Neural progenitor cell (in vitro differentiated cells): ENCODE measurements around the gene THAP12. TPM values are rescaled to one million over a fixed set of nuclear protein-coding genes. Genes with fewer than 3 reads are reported as not detected.

ENCODE experiments used
- DNase-seq: peaks from one replicate; pipeline ENCODE4 v3.0.0-alpha.2; 2016; ENCODE audit warnings: low spot score
- H2AFZ ChIP-seq: fragments of 200-600 bp; sonication (generic); replicated peaks from 2 replicates; pipeline ENCODE4 v1.6.1; 2016; ENCODE audit warnings: antibody characterized with exemption
- H3F3A ChIP-seq: fragments of 200-600 bp; sonication (generic); 2 replicates; pipeline ENCODE4 v1.6.1; 2016; ENCODE audit warnings: antibody characterized with exemption, low read depth
- H3K27ac ChIP-seq: fragments of 200-600 bp; sonication (generic); 2 replicates; pipeline ENCODE4 v1.5.1; 2016; ENCODE audit warnings: mild to moderate bottlenecking
- H3K27me3 ChIP-seq: fragments of 200-600 bp; sonication (generic); 2 replicates; pipeline ENCODE4 v1.6.1; 2016; ENCODE audit warnings: mild to moderate bottlenecking, moderate library complexity
- H3K36me3 ChIP-seq: fragments of 200-600 bp; sonication (generic); 2 replicates; pipeline ENCODE4 v1.5.1; 2016
- H3K4me1 ChIP-seq: fragments of 200-600 bp; sonication (generic); 2 replicates; pipeline ENCODE4 v1.6.1; 2016; ENCODE audit warnings: mixed run types
- H3K4me2 ChIP-seq: fragments of 200-600 bp; sonication (generic); 2 replicates; pipeline ENCODE4 v1.6.1; 2016
- H3K4me3 ChIP-seq: fragments of 200-600 bp; sonication (generic); 2 replicates; pipeline ENCODE4 v1.5.1; 2016
- H3K79me2 ChIP-seq: fragments of 200-600 bp; sonication (generic); 2 replicates; pipeline ENCODE4 v1.6.1; 2016; ENCODE audit warnings: low read depth
- H3K9ac ChIP-seq: fragments of 200-600 bp; sonication (generic); 2 replicates; pipeline ENCODE4 v1.6.1; 2016
- H3K9me3 ChIP-seq: fragments of 200-600 bp; sonication (generic); 2 replicates; pipeline ENCODE4 v1.5.1; 2016; ENCODE audit warnings: low read depth
- H4K20me1 ChIP-seq: fragments of 200-600 bp; sonication (generic); 2 replicates; pipeline ENCODE4 v1.6.1; 2016; ENCODE audit warnings: low read depth
- H3K27ac Mint-ChIP-seq: 3 replicates; pipeline ENCODE4 v1.8.0; 2021; ENCODE audit warnings: mixed read lengths
- H3K27me3 Mint-ChIP-seq: 2 replicates; pipeline ENCODE4 v1.8.0; 2022; ENCODE audit warnings: low read depth, mild to moderate bottlenecking, inconsistent platforms, moderate library complexity, mixed read lengths; ENCODE audit not compliant: insufficient read depth
- H3K36me3 Mint-ChIP-seq: 3 replicates; pipeline ENCODE4 v1.8.0; 2021; ENCODE audit warnings: mixed read lengths
- H3K4me1 Mint-ChIP-seq: 3 replicates; pipeline ENCODE4 v1.8.0; 2021; ENCODE audit warnings: mixed read lengths
- H3K4me3 Mint-ChIP-seq: 3 replicates; pipeline ENCODE4 v1.8.0; 2021; ENCODE audit warnings: mild to moderate bottlenecking, moderate library complexity, mixed read lengths
- H3K9me3 Mint-ChIP-seq: 3 replicates; pipeline ENCODE4 v1.8.0; 2020; ENCODE audit warnings: mixed read lengths
- CTCF ChIP-seq: fragments of 200-600 bp; sonication (generic); IDR thresholded peaks from 2 replicates; pipeline ENCODE4 v1.5.1; 2017; ENCODE audit warnings: antibody characterized with exemption, mild to moderate bottlenecking
- EZH2 ChIP-seq: fragments of 200-600 bp; sonication (generic); IDR thresholded peaks from 2 replicates; pipeline ENCODE4 v1.6.1; 2017; ENCODE audit warnings: antibody characterized with exemption, mild to moderate bottlenecking, moderate library complexity
- EZH2phosphoT487 ChIP-seq: fragments of 200-600 bp; sonication (generic); IDR thresholded peaks from 2 replicates; pipeline ENCODE4 v1.6.1; 2017; ENCODE audit warnings: antibody characterized with exemption
- total RNA-seq: library from RNA; depleted of rRNA; stranded (reverse); fragments of >200 nt; gene quantifications from 2 replicates; pipeline ENCODE4 v1.2.3, GENCODE V29; 2015; ENCODE audit warnings: low replicate concordance

Gene THAP12
- total RNA-seq, 1 donor from 2014 or later, result 112 TPM

DNA sequence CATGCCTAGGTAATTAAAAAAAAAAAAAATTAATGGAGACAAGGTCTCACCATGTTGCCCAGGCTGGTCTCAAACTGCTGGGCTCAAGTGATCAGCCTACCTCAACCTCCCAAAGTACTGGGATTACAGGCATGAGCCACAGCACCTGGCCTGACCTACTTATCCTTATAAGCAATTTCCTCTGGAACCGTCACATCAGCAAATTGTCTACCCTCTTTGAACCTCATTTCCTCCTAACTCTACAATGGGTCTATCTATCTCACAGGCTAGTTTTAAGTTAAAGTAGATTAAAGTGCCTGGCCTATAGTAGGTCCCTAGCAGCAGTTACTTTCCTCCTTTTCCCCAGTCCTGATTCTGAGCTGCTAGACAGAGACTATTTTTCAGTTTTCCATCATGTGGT is 43.5 kb downstream of the THAP12 start:
- Histone ChIP-seq H2AFZ (no peak overlapping the region), H3K36me3 (no peaks in the 10 kb centered on the region), H3K79me2 (no peaks in the 10 kb centered on the region), H3K4me3 (no peak overlapping the region), H3F3A (no peaks in the 10 kb centered on the region), H3K9me3 (no peaks in the 10 kb centered on the region), H3K27me3 (no peaks in the 10 kb centered on the region), H3K4me2 (no peak overlapping the region), H3K4me1 (no peaks in the 10 kb centered on the region), H4K20me1 (no peaks in the 10 kb centered on the region), H3K27ac (no peak overlapping the region), H3K9ac (no peak overlapping the region)
- Mint-ChIP-seq H3K36me3 (peaks cover 6% of the 10 kb centered on the region), H3K9me3 (peaks cover 30% of the 10 kb centered on the region), H3K4me3 (no peak overlapping the region), H3K27ac (no peak overlapping the region), H3K27me3 (no peaks in the 10 kb centered on the region), H3K4me1 (no peaks in the 10 kb centered on the region)
- no peak for DNase-seq
- TF ChIP-seq CTCF (no peak), EZH2 (no peak), EZH2phosphoT487 (no peak)

GRCh38 chr11:76336597-76336996 is 44.3 kb downstream of the THAP12 start:
- Histone ChIP-seq H3K4me2 (no peak overlapping the region), H3K36me3 (no peaks in the 10 kb centered on the region), H4K20me1 (no peaks in the 10 kb centered on the region), H2AFZ (no peak overlapping the region), H3K9ac (no peak overlapping the region), H3F3A (no peaks in the 10 kb centered on the region), H3K79me2 (no peaks in the 10 kb centered on the region), H3K27me3 (no peaks in the 10 kb centered on the region), H3K4me3 (no peak overlapping the region), H3K27ac (no peak overlapping the region), H3K4me1 (no peaks in the 10 kb centered on the region), H3K9me3 (no peaks in the 10 kb centered on the region)
- no peak overlapping the region for H3K27ac Mint-ChIP-seq
- no peaks in the 10 kb centered on the region for H3K4me1 Mint-ChIP-seq
- peaks cover 6% of the 10 kb centered on the region for H3K36me3 Mint-ChIP-seq
- H3K9me3 Mint-ChIP-seq, result peaks cover 30% of the 10 kb centered on the region
- no peak overlapping the region for H3K4me3 Mint-ChIP-seq
- H3K27me3 Mint-ChIP-seq, result no peaks in the 10 kb centered on the region
- DNase-seq, result no peak
- no peak for TF ChIP-seq EZH2
- no peak for TF ChIP-seq CTCF
- no peak for TF ChIP-seq EZH2phosphoT487

- no peaks in the 10 kb centered on the region for H3K9me3 ChIP-seq
- H3K27ac ChIP-seq, result no peak overlapping the region
- H3K27me3 ChIP-seq, result no peaks in the 10 kb centered on the region
- Mint-ChIP-seq H3K4me3 (no peak overlapping the region), H3K4me1 (no peaks in the 10 kb centered on the region), H3K36me3 (peaks cover 6% of the 10 kb centered on the region), H3K27me3 (peaks cover 4% of the 10 kb centered on the region), H3K27ac (no peak overlapping the region), H3K9me3 (peaks cover 30% of the 10 kb centered on the region)
- no peaks in the 10 kb centered on the region for H3K79me2 ChIP-seq
- no peaks in the 10 kb centered on the region for H3K4me1 ChIP-seq
- H3F3A ChIP-seq, result no peaks in the 10 kb centered on the region
- no peak overlapping the region for H2AFZ ChIP-seq
- TF ChIP-seq EZH2phosphoT487, result no peak
- no peak for DNase-seq
- H3K9ac ChIP-seq, result no peak overlapping the region
- no peaks in the 10 kb centered on the region for H3K36me3 ChIP-seq
- no peaks in the 10 kb centered on the region for H4K20me1 ChIP-seq
- H3K4me2 ChIP-seq, result no peak overlapping the region
- H3K4me3 ChIP-seq, result no peak overlapping the region
Measured at GRCh38 chr11:76335842-76336241, 45.1 kb downstream of the THAP12 start.

GRCh38 chr11:76334826-76335389 is 46.0 kb downstream of the THAP12 start:
- Histone ChIP-seq H3K27ac (no peak overlapping the region), H3K4me1 (peaks cover 3% of the 10 kb centered on the region), H3K36me3 (no peaks in the 10 kb centered on the region), H2AFZ (no peak overlapping the region), H3K9ac (no peak overlapping the region), H3K27me3 (no peaks in the 10 kb centered on the region), H3K4me3 (no peak overlapping the region), H3K4me2 (no peak overlapping the region), H3K9me3 (no peaks in the 10 kb centered on the region), H3F3A (no peaks in the 10 kb centered on the region), H4K20me1 (no peaks in the 10 kb centered on the region), H3K79me2 (no peaks in the 10 kb centered on the region)
- Mint-ChIP-seq H3K4me1 (peaks cover 7% of the 10 kb centered on the region), H3K4me3 (no peak overlapping the region), H3K27me3 (peaks cover 4% of the 10 kb centered on the region), H3K36me3 (peaks cover 6% of the 10 kb centered on the region), H3K27ac (no peak overlapping the region), H3K9me3 (peaks cover 30% of the 10 kb centered on the region)
- TF ChIP-seq CTCF (no peak), EZH2 (no peak), EZH2phosphoT487 (no peak)
- DNase-seq, result no peak
